Liver (tissue), 3 donors: ENCODE results near the gene CDC42BPA.

Experiments
- ATF3 ChIP-seq: IDR thresholded peaks from 2 replicates; pipeline ENCODE4 v1.6.1; 2016; ENCODE audit warnings: antibody characterized with exemption
- CTCF ChIP-seq: fragments of 150-350 bp; IDR thresholded peaks from 2 replicates; pipeline ENCODE4 v1.5.1; 2017; ENCODE audit warnings: improper control_type of control experiment, low read depth, low read length; ENCODE audit not compliant: missing input control
- EGR1 ChIP-seq, 2 donors: IDR thresholded peaks; 2 replicates each; pipeline ENCODE4 v1.6.1; 2016 to 2018; ENCODE audit warnings: antibody characterized with exemption in 2 of 2, low read depth in 2 of 2
- FOXA2 ChIP-seq: IDR thresholded peaks from 2 replicates; pipeline ENCODE4 v1.6.1; 2016; ENCODE audit warnings: antibody characterized with exemption
- GABPA ChIP-seq, 2 donors: IDR thresholded peaks in 1 of 2; conservative IDR thresholded peaks in 1 of 2; 2 replicates each; pipeline ENCODE4 v1.6.1; 2016; ENCODE audit warnings: antibody characterized with exemption in 2 of 2, mild to moderate bottlenecking in 1 of 2, moderate library complexity in 1 of 2
- JUND ChIP-seq, 2 donors: IDR thresholded peaks; 2 replicates each; pipeline ENCODE4 v1.6.1; 2016; ENCODE audit warnings: antibody characterized with exemption in 2 of 2
- MAX ChIP-seq: IDR thresholded peaks from 2 replicates; pipeline ENCODE4 v1.6.1; 2016; ENCODE audit warnings: antibody characterized with exemption
- NR2F2 ChIP-seq: IDR thresholded peaks from 2 replicates; pipeline ENCODE4 v1.6.1; 2016; ENCODE audit warnings: antibody characterized with exemption
- RAD21 ChIP-seq, 2 donors: IDR thresholded peaks; 2 replicates each; pipeline ENCODE4 v1.6.1; 2016; ENCODE audit warnings: antibody characterized with exemption in 2 of 2, mild to moderate bottlenecking in 2 of 2
- REST ChIP-seq: IDR thresholded peaks from 2 replicates; pipeline ENCODE4 v1.6.1; 2016; ENCODE audit warnings: antibody characterized with exemption, mild to moderate bottlenecking
- RXRA ChIP-seq, 2 donors: IDR thresholded peaks; 2 replicates each; pipeline ENCODE4 v1.6.1; 2017 to 2018; ENCODE audit warnings: antibody characterized with exemption in 2 of 2, mild to moderate bottlenecking in 1 of 2
- TAF1 ChIP-seq: conservative IDR thresholded peaks from 2 replicates; pipeline ENCODE4 v1.6.1; 2016; ENCODE audit warnings: antibody characterized with exemption, mild to moderate bottlenecking
- YY1 ChIP-seq: IDR thresholded peaks from 2 replicates; pipeline ENCODE4 v1.6.1; 2016; ENCODE audit warnings: antibody characterized with exemption, mild to moderate bottlenecking
- ZBTB33 ChIP-seq: IDR thresholded peaks from 2 replicates; pipeline ENCODE4 v1.6.1; 2016; ENCODE audit warnings: antibody characterized with exemption
- donor health status: healthy.
- donor health status: healthy.

- TF ChIP-seq MAX, result no peak
- TF ChIP-seq CTCF, result no peak
- TF ChIP-seq ATF3, result no peak
- TF ChIP-seq JUND (IDR thresholded peaks at IDR 0.05), result no peak
- no peak for TF ChIP-seq TAF1
- no peak for TF ChIP-seq ZBTB33
- TF ChIP-seq GABPA (IDR thresholded peaks at IDR 0.05 in 1 of 2, conservative IDR thresholded peaks at IDR 0.05 in 1 of 2), result no peak
- no peak for TF ChIP-seq REST
- no peak for TF ChIP-seq YY1
- no peak for TF ChIP-seq RXRA (IDR thresholded peaks at IDR 0.05)
- TF ChIP-seq FOXA2, result no peak
- TF ChIP-seq RAD21 (IDR thresholded peaks at IDR 0.05), result no peak
- no peak for TF ChIP-seq NR2F2
- TF ChIP-seq EGR1 (IDR thresholded peaks at IDR 0.05; ENCODE audit: low read depth in 2 of 2), result no peak
These were observed 5.8 kb downstream of the CDC42BPA start for GRCh38 chr1:227312361-227313025.
